HG03066 (cell line): Measurements from ENCODE around the gene GTPBP2.
"Not testable (repeated sequence)": the region's sequence is repeated elsewhere in the genome, so short reads cannot be mapped to it uniquely, and the experiment has no call there.

Source experiments
- ATAC-seq: cut with Tn5 transposase; IDR thresholded peaks from one replicate; pipeline ENCODE4 v1.9.1; 2021; ENCODE audit warnings: low read depth; ENCODE audit not compliant: unreplicated experiment

The GTPBP2 gene

DNA sequence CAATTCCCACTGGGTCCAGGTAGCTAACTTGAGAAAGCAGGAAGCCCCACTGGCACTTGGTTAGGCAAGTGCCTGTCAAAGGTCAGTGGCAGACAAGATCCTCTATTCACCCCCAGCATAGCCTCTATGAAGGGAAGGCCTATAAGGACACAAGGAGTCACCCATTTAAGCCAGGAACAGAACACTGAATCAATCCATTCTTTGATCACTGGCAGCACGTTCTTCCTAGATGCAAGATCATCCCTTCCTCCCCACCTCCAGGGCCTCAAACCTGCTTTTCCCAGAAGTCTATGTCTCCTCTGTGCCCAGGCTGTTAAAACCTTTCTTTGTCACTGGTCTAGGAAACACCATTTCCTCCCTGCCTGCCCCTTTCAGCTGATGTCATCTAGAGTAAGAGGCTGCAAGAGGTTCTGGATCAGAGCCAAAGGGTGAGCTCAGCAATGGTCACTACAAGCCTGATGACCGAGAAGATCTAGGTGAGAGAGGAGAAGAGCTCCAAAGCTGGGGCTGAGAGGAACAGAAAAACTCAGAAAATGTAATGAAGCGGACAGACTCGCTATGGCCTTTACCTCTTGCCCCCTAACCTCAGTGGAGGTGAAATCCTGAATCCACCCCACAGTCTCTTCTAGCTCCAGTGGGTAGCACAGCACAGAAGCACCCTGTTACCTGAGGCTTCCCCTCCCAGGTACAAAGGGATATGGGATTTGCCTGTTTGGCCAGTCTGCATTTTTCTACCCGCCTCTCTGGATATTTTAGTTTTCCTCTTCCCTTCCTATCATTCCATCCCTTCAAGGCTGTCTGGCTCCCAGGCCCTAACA lies 1.8 kb downstream of the GTPBP2 start:
- ATAC-seq: no peak

DNA sequence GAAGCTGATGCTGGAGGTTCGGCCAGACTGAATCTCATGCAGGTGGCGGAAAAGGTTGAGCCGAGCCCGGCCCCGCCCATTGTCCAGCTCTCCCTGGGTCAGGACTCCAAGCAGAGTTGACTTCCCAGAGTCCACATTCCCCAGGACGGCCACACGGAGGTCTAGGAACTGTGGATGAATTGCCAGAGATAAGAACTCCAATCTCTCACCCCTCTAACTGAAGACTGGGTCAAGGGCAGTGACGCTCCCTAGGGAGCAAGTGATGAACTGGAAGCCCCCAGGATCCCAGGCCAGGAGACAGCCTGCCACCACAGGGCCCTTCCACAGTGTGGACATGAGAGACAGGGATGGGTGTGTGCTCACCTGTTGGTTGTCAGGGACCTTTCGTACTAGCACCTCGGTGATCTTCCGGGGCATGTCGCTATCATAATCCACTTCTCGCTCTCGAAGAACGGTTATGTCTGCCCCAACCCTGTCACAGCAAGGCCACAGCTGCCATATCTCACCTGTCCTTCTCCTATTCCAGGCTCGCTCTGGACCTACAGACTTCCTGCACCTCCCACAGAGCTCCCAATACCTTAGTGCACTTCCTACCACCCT lies 3.6 kb downstream of the GTPBP2 start:
- no peak for ATAC-seq

DNA sequence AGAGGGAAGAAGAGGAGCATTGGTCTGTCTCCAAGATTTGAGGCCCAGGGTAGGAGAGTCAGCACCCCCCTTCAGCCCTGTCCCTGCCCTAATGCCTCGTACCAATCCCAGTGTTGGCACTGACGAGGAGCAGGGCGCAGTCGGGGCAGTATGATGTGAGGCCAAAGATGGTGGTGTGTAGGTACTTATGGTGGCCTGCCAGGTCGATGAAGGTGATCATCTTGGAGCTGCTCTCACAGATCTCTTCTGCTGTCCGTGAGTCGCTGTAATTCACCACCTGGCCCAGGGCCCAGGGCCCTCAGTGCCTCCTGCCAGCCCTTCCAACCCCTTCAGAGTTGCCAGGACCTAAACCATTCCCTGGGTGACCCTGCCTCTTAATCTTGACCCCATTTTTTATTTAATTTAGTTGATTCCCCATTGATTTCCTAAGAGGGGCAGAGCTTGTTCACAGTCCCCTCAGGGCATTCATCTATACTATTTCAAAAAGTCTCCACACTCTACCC lies 4.2 kb downstream of the GTPBP2 start:
- ATAC-seq: no peak

DNA sequence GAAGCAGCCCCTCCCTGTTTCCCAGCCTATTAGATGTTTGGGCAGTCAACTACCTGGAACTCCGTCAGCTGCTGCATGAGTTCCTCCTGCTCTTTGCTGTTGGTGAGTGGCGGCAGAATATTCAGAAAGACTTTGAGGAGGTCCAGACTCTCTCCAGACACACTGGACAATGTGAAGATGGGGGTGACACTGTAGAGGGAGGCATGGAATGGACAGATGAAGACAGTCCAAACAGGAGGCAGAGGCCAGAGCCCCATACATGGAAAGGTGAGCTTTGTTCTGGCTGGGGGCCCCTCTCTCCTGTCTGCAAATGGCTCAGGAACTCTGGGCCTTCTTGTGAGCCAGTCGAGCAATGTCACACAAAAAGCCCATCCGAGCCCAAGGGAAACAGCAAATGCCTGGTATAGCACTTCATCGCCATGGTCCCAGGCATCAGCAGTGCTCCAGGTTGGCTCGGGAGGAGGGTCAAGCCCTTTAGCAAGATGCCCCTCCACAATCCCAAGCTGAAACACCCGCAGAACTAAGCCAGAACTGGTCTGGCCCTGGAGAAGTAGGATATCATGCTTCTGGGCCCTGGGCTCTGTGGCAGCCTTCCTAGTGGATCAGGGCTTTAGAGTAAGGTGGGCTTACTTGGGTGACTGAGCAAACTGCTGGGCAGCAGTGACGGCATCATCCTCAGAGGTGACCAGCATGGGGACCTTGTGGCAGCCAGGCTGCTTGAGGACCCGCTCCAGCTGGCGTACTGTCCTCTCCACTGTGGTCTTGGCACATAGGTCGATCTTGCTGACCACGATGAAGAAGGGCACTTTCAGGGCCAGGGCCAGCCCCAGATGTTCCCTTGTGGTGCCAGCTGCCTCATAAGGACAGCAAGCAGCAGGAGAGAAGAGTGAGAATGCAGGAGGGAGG lies 4.9 kb downstream of the GTPBP2 start:
- ATAC-seq: no peak

DNA sequence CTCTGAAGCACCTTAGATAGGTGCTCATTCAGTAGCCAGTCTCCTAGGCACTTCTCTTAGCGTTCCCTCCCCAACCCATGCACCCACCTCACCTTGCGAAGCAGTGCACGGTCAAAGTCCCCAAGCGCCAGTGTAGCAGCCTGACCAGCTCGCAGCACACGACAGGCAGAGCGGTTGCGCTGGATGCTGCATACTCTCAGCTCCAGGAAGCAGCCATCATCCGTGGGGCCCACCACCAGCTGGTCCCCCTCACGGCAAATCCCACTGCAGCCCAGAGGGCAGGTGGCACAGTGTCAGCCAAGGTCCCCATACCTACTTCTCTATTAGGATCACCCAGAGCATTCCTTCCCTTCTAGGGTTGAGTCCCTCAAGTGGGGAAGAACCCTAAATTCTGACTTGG lies 6.5 kb downstream of the GTPBP2 start:
- ATAC-seq: no peak

DNA sequence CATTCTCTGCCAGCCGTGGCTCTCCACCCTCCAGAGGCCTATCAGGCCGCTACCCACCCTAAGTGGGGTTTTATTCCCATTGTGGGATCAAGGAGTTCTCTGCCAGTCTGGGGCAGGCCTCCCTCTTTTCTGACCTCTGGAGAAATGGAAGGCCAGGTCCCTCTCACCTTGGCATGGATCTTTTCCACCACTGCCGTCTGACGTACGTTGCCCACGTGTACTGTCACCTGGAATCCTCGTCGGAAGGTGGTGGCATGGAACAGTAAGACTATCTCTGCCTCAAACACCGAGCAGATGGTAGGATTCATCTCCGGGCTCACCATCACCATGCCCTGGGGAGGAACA lies 7.3 kb downstream of the GTPBP2 start:
- ATAC-seq: no peak

DNA sequence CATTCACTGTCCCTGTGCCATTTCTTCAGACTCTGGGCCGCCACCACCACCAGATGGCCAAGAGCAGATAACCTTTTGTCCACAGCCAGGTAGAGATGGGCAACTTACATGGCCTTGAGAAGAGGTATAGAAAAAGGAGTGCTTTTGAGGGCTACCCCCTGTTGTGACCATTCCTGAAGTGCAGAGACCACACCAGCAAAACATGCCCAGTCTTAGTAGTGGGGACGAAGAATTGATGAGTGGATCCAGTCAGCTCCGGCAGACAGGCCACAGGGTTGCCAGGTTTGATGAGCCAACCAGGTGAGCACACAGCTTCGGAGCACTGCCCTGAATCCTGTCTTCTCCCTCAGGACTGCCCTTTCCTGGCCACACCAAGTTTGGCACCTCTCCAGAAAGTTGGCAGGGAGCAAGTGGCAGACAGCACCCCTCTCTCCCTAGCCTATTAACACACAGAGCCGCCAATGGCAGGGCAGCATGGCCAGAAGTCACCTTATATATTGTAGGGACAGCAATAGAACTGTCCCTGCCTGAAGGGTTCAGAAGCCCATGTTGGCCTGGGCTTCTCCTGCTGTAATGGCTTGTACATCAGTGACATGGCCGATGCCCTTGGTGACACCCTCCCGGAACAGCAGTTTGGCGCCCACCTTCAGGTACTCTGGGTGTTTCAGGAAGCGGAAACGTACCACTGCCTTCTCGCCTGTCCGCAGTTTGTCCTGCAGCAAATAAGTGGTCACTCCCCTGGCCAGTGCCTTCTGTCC lies 7.8 kb downstream of the GTPBP2 start:
- ATAC-seq: no peak

DNA sequence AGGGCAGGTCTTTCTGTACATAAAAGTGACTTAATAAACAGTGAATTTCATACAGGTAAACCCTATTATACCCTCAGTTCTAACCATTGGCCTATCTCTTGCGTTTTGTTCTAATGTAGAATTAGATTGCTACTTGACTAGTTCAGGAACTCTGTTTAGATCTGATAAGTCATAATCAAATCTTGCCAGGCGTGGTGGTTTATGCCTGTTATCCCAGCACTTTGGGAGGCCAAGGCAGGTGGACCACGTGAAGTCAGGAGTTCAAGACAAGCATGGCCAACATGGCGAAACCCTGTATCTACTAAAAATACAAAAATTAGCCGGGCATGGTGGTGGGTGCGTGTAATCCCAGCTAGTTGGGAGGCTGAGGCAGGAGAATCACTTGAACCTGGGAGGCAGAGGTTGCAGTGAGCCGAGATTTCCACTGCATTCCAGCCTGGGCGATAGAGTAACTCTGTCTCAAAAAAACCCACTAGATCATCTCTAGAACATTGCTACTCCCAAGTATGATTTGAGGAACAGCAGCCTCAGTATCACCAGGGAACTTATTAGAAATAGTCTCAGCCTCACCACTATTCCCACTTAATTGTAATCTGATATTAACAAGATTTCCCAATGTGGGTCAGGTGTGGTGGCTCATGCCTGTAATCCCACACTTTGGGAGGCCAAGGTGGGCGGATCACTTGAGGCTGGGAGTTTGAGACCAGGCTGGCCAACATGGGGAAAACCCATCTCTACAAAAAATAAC lies 12.2 kb downstream of the GTPBP2 start:
- no peak for ATAC-seq

DNA sequence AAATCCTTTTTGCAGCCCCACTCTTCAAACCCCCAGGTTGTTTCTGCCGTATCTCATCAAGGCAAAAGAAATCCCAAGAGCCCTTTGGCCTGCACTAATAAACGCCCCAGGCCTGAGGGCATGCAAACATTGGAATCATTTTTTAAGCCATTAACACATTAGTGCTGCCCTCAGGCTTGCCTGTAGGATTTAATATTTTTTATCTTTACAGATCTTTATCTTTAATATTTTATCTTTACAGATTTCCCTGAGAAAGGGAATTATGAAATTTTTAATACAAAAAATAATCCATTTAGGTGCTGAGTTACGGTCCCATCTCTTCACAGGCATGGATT lies 14.7 kb downstream of the GTPBP2 start:
- ATAC-seq: no peak

DNA sequence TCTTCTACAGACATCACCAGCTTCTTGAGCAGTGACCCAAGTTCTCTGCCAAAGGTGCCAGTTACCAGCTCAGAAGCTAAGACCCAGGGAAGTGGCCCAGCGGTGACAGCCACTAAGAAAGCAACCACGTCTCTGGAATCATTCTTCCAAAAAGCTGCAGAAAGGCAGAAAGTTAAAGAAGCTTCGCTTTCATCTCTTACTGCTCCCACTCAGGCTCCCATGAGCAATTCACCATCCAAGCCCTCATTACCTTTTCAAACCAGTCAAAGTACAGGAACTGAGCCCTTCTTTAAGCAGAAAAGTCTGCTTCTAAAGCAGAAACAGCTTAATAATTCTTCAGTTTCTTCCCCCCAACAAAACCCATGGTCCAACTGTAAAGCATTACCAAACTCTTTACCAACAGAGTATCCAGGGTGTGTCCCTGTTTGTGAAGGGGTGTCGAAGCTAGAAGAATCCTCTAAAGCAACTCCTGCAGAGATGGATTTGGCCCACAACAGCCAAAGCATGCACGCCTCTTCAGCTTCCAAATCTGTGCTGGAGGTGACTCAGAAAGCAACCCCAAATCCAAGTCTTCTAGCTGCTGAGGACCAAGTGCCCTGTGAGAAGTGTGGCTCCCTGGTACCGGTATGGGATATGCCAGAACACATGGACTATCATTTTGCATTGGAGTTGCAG lies 15.2 kb downstream of the GTPBP2 start:
- ATAC-seq: no peak

DNA sequence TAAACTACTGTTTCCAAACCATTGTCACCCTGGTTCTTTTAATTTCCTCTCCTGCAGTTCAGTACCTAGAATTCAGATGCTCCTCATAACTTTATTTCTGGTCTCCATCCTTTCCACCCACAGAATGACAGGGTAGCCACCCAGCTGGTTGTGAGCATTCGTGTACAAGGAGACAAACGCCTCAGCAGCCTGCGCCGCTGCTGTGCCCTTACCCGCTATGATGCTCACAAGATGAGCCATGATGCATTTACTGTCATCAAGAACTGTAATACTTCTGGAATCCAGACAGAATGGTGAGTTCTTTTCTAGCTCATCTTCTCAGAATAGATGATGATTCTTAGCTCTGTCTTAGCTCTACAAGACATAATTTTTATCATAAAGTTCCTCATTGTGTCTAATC lies 18.6 kb downstream of the GTPBP2 start:
- no peak for ATAC-seq

DNA sequence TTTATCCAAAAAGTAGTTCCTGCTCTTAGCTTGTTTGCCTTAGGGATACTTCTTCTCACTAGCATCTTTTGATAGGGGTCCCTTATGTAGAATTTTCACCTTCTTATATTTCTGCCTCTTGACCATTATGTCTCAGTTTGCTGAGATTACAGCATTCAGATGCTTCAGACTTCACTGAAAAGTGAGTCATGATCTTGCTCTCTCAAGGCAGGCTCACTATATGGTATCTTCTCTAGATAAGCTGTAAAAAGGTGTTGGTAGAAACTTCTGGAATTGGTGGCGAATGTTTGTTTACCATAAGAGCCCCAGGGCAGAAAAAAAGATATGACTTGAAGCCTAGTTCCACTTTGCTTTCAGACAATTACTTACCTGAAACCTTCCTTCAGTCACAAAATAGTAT lies 19.7 kb downstream of the GTPBP2 start:
- ATAC-seq: no peak

DNA sequence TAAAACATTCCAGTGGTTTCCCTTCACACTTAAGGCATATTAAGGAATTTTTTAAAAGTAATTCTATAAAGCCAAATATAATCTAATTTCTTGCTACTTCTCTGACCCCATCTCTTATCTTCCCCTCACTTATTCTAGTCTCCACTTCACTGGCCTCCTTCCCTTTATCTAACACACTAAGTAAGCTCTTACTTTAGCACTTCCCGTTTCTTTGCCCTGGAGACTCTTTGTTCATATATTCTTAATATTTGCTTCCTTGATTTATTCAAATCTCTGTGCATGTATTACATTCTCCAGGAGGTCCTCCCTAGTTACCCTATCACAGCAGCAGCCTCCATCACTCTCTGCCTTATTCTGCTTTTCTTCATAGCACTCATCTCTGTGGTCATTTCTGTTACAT lies 20.3 kb downstream of the GTPBP2 start:
- no peak for ATAC-seq

DNA sequence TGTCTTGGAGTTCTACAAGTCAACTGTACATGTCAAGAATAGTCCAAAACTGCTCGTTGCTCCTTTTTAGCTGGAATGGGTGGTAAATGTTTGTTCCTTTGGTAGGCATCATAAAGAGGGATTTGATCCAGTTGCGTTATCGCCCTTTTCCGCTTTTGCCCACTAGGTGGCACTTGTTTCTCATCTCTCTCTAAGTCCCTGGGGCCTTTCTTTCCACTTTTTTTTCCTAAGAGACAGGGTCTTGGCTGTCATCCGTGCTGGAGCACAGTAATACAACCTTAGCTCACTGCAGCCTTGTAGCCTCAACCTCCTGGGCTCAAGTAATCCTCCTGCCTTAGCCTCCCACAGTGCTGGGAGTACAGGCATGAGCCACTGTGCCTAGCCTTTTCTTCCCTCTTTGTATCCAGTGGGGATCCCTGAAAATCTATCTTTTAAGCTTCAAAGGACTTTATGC lies 20.7 kb downstream of the GTPBP2 start:
- no peak for ATAC-seq

DNA sequence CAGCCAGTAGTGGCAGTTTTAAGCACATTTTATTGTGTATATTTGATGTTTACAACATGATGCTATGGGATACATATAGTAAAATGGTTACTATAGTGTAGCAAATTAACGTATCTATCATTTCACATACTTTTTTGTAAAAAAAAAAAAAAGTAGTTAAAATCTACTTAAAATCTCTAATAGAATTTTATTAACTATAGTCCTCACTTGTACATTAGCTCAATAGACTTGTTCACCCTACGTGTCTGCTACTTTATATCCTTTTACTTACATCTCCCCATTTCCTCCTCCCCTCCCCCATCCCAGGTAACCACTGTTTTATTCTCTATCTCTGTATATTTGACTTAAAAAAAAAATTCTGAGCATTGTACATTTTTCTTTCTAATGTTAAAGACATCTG lies 23.0 kb downstream of the GTPBP2 start:
- no peak for ATAC-seq

DNA sequence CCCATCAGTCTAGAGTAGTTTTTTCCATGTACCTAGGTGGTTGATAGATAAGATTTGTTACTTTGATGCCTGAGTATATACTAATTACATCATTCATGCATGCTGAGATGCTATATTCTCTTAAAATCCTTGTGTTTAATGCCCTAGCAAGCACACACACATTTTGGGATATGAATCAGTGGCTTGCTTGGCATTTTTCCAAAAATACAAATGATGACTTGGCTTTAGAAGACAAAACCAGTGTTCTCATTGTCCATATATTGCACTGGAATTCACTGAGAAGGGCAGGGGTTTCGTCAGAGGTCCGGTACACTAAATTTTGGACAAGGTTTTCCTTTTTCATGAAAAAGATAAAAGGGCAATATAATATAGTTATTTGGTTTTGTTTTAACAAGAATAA lies 24.9 kb downstream of the GTPBP2 start:
- ATAC-seq: no peak

DNA sequence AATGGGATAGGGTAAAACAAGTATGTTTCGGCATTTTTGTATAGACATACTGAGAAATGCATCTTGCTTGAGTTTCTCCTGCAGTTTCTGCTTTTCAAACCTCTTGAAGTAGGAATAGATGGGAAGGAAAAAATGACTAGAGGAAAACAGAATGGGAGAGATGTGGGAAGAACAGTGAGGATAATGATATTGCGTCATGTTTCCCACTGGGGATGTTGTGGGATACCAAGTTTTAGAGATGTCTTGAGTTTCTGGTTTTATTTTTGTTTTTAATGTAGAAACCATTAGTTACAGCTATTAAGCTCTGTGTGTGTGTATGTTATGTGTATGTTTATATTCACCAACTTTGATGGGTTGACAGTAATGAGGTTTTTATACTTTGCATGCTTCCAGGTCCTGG lies 28.5 kb downstream of the GTPBP2 start:
- ATAC-seq: no peak

DNA sequence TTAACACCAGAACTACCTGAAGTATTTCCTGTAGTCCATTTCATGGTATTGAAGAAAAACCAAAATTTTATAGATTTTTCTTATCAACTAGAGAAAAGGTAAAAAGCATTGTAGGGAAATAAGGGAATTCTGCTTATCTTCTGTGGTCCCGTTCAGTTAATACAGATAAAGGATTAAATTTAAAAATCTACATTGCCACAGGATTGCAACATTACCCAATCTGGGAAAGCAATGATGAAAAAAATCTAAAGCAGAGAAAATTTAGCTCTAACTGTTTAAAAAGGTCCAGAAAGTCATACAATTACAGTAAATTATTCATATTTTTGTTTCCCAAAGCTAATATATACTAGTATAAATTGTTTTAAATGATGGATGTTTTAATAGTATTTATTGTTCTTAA lies 35.1 kb downstream of the GTPBP2 start:
- no peak for ATAC-seq

DNA sequence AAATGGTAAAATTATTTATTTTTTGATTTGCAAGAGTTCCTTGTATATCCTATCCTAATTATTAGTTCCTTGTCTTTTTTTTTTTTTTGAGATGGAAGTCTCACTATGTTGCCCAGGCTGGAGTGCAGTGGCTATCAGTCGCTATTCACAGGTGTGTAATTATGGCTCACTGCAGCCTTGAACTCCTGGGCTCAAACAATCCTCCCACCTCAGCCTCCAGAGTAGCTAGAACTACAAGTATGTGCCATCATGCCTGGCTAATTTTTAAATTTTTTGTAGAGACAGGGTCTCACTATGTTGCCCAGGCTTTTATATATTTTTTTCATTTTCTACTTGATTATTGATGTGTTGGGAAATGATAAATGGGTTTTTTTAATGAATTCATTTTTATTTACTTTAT lies 39.5 kb downstream of the GTPBP2 start:
- not testable (repeated sequence) for ATAC-seq
